ENCODE data around the gene CHURC1.

DNA sequence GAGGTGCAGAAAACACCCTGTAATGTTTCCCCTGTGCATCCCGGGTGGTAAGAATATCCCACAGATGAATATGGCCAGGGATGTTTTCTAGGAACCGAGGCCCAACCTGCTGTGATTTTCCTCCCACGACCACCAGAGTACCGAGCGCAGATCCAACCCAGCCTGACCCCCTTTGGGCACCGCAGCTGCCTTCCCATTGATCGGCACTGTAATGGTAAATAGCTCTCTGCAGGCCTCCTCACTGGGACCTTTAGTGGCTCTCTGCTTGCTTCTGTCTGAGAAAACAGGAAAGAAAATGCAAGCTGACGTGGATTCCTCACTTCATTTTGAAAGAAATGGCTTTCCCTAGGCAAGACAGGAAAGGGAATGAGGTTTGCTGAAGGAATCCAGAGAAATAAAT lies 60.3 kb downstream of the CHURC1 start:
- no peak for TF ChIP-seq ZFX (IDR thresholded peaks at IDR 0.05; ENCODE audit: borderline replicate concordance)
- TF ChIP-seq, protein P1, sequence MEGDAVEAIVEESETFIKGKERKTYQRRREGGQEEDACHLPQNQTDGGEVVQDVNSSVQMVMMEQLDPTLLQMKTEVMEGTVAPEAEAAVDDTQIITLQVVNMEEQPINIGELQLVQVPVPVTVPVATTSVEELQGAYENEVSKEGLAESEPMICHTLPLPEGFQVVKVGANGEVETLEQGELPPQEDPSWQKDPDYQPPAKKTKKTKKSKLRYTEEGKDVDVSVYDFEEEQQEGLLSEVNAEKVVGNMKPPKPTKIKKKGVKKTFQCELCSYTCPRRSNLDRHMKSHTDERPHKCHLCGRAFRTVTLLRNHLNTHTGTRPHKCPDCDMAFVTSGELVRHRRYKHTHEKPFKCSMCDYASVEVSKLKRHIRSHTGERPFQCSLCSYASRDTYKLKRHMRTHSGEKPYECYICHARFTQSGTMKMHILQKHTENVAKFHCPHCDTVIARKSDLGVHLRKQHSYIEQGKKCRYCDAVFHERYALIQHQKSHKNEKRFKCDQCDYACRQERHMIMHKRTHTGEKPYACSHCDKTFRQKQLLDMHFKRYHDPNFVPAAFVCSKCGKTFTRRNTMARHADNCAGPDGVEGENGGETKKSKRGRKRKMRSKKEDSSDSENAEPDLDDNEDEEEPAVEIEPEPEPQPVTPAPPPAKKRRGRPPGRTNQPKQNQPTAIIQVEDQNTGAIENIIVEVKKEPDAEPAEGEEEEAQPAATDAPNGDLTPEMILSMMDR (IDR thresholded peaks at IDR 0.05): no peak
